Measurements from ENCODE around the gene CCNY.
"Not testable (repeated sequence)": the region's sequence is repeated elsewhere in the genome, so short reads cannot be mapped to it uniquely, and the experiment has no call there.

- not testable (repeated sequence) for TF ChIP-seq CTCF (IDR thresholded peaks at IDR 0.05); EZH2 (IDR thresholded peaks at IDR 0.05; ENCODE audit: borderline replicate concordance, insufficient read depth, low read depth, low read length, poor library complexity, severe bottlenecking)
Measured at GRCh38 chr10:35404077-35404476, 67.8 kb downstream of the CCNY start.
